Duodenal mucosa (tissue), 2 donors: Measurements from ENCODE around the gene KRTAP5-10.
"Not testable (repeated sequence)": the region's sequence is repeated elsewhere in the genome, so short reads cannot be mapped to it uniquely, and the experiment has no call there.

ENCODE experiments used
- H3K27ac ChIP-seq: one replicate; pipeline ENCODE4 v1.7.0; 2013; ENCODE audit warnings: low read depth, low read length
- H3K27me3 ChIP-seq, 2 donors: one replicate each; pipeline ENCODE4 v1.7.0; 2013; ENCODE audit warnings: low read length in 2 of 2, control low read depth in 1 of 2; ENCODE audit not compliant: insufficient read depth in 2 of 2, control insufficient read depth in 1 of 2
- H3K36me3 ChIP-seq, 2 donors: one replicate each; pipeline ENCODE4 v1.7.0; 2013; ENCODE audit warnings: low read length in 2 of 2, control low read depth in 1 of 2; ENCODE audit not compliant: insufficient read depth in 2 of 2, control insufficient read depth in 1 of 2
- H3K4me1 ChIP-seq, 2 donors: one replicate each; pipeline ENCODE4 v1.7.0; 2013; ENCODE audit warnings: low read length in 2 of 2, control low read depth in 1 of 2; ENCODE audit not compliant: insufficient read depth in 2 of 2, control insufficient read depth in 1 of 2
- H3K4me3 ChIP-seq, 2 donors: one replicate each; pipeline ENCODE4 v1.7.0; 2013; ENCODE audit warnings: low read length in 2 of 2, low read depth in 1 of 2
- H3K9ac ChIP-seq, 2 donors: one replicate each; pipeline ENCODE4 v1.7.0; 2013; ENCODE audit warnings: low read length in 2 of 2, low read depth in 1 of 2
- H3K9me3 ChIP-seq, 2 donors: one replicate each; pipeline ENCODE4 v1.7.0; 2013; ENCODE audit warnings: low read length in 2 of 2, control low read depth in 1 of 2; ENCODE audit not compliant: control insufficient read depth in 1 of 2

The KRTAP5-10 gene

GRCh38 chr11:71571101-71571850, 5.9 kb downstream of the KRTAP5-10 start:
- H3K4me1 ChIP-seq, H3K9ac ChIP-seq, H3K9me3 ChIP-seq, H3K27me3 ChIP-seq, H3K36me3 ChIP-seq, H3K4me3 ChIP-seq, H3K27ac ChIP-seq: not testable (repeated sequence)

GRCh38 chr11:71572811-71573210, 7.4 kb downstream of the KRTAP5-10 start:
- no peak overlapping the region for H3K27ac ChIP-seq
- no peak overlapping the region for H3K9ac ChIP-seq
- no peaks in the 10 kb centered on the region for H3K4me1 ChIP-seq
- H3K36me3 ChIP-seq, result no peaks in the 10 kb centered on the region
- H3K27me3 ChIP-seq, result peaks cover 0 to 3% of the 10 kb centered on the region in 2 donors
- no peak overlapping the region for H3K4me3 ChIP-seq
- no peaks in the 10 kb centered on the region for H3K9me3 ChIP-seq

DNA sequence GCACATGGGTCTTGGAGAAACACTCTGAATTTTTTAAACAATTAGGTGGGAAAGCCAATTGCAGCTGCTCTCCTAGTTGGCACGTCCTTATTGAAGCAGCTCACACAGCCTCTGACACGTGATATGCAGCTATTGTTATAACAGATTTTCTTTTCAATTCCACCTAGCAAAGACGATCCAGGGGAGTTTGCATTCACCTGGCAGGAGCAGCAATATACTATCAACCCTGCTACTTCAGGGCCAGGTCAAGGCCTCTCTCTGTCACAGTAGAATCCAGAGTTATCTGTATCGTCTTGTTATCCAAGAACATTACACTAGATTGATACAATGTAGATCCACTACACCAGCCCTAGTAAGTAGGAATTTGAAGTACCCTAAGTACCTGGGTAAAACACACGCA, 9.1 kb downstream of the KRTAP5-10 start:
- Histone ChIP-seq H3K27ac (no peak overlapping the region), H3K9me3 (no peaks in the 10 kb centered on the region), H3K36me3 (no peaks in the 10 kb centered on the region), H3K4me3 (no peak overlapping the region), H3K27me3 (peaks cover 0 to 3% of the 10 kb centered on the region in 2 donors), H3K9ac (no peak overlapping the region), H3K4me1 (no peaks in the 10 kb centered on the region)

GRCh38 chr11:71575723-71576424, 10.5 kb downstream of the KRTAP5-10 start:
- H3K36me3 ChIP-seq, result no peaks in the 10 kb centered on the region
- H3K9ac ChIP-seq, result no peak overlapping the region
- no peak overlapping the region for H3K4me3 ChIP-seq
- H3K27me3 ChIP-seq, result no peaks in the 10 kb centered on the region
- H3K4me1 ChIP-seq, result peaks cover 0 to 5% of the 10 kb centered on the region in 2 donors
- H3K27ac ChIP-seq, result no peak overlapping the region
- no peaks in the 10 kb centered on the region for H3K9me3 ChIP-seq

- not testable (repeated sequence) for H3K4me1 ChIP-seq, H3K27ac ChIP-seq, H3K9ac ChIP-seq, H3K4me3 ChIP-seq, H3K36me3 ChIP-seq, H3K9me3 ChIP-seq, H3K27me3 ChIP-seq
Measured at GRCh38 chr11:71576688-71577465, 11.5 kb downstream of the KRTAP5-10 start.

- Histone ChIP-seq H3K9ac (no peak overlapping the region), H3K36me3 (no peaks in the 10 kb centered on the region), H3K4me3 (no peak overlapping the region), H3K27ac (no peak overlapping the region), H3K27me3 (no peaks in the 10 kb centered on the region), H3K4me1 (peaks cover 0 to 5% of the 10 kb centered on the region in 2 donors), H3K9me3 (no peaks in the 10 kb centered on the region)
Measured at GRCh38 chr11:71577469-71578004, 12.2 kb downstream of the KRTAP5-10 start.

DNA sequence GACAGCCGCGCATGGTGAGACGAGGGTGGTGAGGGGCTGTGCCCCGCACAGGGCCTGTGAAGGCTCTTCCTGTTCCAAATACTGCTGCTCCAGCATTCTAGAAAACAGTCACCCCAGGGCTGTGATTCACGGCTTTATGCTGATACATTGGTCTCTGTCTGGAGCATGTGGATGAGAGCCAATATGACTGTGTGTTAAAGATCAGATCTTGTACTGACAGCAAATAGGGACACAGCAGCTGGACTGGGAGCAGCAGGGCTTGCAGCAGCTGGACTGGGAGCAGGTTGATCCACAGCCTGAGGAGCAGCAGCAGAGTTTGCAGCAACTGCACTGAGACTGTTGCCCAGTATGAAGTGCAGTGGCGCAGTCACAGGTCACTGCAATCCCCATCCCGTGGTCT, 14.2 kb downstream of the KRTAP5-10 start:
- H3K9ac ChIP-seq, H3K4me3 ChIP-seq, H3K9me3 ChIP-seq, H3K36me3 ChIP-seq, H3K27me3 ChIP-seq, H3K27ac ChIP-seq, H3K4me1 ChIP-seq: not testable (repeated sequence)

GRCh38 chr11:71580057-71581003, 15.0 kb downstream of the KRTAP5-10 start:
- H3K9me3 ChIP-seq, result no peaks in the 10 kb centered on the region
- H3K27ac ChIP-seq, result no peak overlapping the region
- H3K4me3 ChIP-seq, result no peak overlapping the region
- no peaks in the 10 kb centered on the region for H3K27me3 ChIP-seq
- no peaks in the 10 kb centered on the region for H3K36me3 ChIP-seq
- no peak overlapping the region for H3K9ac ChIP-seq
- peaks cover 0 to 5% of the 10 kb centered on the region in 2 donors for H3K4me1 ChIP-seq

- Histone ChIP-seq H3K36me3 (no peaks in the 10 kb centered on the region), H3K4me3 (no peak overlapping the region), H3K27ac (no peak overlapping the region), H3K9ac (no peak overlapping the region), H3K27me3 (no peaks in the 10 kb centered on the region), H3K4me1 (peaks cover 0 to 5% of the 10 kb centered on the region in 2 donors), H3K9me3 (no peaks in the 10 kb centered on the region)
Measured at GRCh38 chr11:71581826-71582225, 16.5 kb downstream of the KRTAP5-10 start.
